GM12874 (cell line): ENCODE data around the gene ARL16.

Source experiments
- CTCF ChIP-seq: IDR thresholded peaks from 2 replicates; pipeline ENCODE4 v1.5.1; 2011; ENCODE audit warnings: low read depth, mild to moderate bottlenecking, control low read depth, low read length, moderate library complexity; ENCODE audit not compliant: insufficient read depth

The ARL16 gene

GRCh38 chr17:81660441-81660840 is 23.2 kb downstream of the ARL16 start:
- no peak for TF ChIP-seq CTCF

DNA sequence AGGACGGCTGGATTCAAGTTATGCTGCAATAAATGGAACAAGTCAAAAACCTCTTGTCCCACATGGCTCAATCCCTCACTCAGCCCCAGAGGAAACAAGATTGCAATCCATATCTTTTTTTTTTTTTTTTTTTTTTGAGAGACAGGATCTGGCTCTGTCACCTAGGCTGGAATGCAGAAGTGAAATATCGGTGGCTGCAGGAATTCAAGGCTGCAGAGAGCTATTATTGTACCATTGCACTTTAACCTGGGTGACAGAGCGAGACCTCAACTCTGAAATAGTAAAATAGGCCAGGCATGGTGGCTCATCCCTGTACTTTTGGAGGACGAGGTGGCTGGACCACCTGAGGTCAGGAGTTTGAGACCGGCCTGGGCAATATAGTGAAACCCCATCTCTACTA is 24.6 kb downstream of the ARL16 start:
- no peak for TF ChIP-seq CTCF

DNA sequence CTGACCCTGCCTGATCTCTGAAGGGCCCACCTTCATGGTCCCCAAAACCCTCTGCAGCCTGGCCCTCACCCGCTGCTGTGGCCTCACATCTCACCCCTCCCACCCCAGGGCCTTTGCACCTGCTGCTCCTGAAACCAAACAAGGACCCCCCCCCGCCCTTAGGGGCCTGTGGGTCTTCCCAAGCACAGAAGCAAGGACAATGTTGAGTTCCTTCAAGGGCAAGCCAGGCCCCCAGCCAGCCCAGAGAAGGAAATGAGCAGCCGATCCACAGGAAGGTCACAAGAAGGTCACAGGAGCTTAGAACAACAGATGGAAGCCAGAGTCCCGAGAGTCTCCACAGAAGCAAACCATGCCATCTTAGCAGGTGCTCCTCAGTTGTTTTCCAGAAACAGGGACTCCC is 26.8 kb downstream of the ARL16 start:
- TF ChIP-seq CTCF = no peak

DNA sequence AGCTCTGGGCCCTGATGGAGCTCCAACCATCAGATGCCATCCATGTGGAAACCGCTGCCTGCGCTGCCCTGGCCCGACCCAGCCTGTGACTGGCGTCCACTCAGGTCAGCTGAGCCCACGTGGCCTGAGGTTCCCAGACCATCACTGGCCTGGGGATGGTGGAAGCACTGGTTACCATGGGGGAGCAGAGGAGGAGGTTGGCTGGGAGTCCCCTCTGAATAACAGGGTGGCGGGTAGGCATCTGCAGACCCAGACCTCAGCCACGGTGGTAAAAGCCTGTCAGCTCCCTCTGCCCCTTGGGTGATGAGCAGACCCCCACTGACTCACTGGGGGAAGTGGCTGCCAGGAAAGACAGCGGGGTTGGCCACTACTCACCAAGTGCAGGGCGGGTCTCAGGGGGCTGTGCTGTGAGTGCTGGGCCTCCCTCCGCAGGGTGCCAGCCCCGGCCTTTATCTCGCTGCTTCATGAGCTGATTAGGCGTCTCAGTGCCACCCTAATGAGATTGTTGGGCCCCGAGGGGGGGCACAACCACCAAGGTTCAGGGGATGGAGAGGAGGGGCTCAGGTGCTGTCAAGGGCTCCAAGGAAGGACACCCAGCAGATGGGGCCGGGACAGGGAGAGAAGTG is 27.4 kb downstream of the ARL16 start, which contains the start of gene PDE6G:
PDE6G (minus strand) TSS at position 425 of the 626 bp plus-strand sequence. CDS start 3,237 bp downstream, outside the sequence.
- no peak for TF ChIP-seq CTCF

DNA sequence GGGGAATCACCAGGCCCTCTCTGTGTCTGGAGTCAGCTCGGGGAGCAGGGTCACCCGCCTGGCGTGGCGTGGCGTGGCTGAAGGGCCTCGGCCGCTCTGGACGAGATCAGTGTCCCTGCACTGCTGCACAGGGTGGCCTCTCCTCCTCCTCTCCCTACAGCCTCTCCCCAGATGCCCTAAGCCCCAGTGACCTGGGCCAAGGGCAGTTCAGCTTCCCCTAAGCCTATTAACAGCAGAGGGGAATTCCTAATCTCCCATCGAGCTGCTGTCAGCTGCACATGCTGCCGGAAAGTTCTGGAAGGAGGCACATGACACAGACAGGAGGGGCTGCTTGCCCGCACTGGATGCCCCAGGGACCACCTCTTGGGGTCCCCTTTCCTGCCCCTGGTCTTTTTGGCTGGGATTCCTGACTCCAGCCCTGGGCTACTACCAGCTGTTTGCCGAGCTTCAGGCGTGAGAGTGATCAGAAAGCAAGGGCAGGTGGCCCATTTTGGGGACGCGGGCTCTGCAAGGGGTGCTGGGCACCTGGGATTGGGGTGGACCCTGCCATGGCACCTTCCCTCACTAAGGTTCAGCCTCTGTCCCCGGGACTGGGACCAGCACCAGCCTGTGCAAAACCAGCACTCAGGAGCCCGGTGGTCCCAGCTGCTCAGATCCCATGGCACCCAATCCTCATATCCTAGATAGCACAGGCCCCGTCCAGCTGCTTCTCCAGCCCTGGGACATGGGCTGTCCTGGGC is 28.0 kb downstream of the ARL16 start:
- TF ChIP-seq CTCF = no peak

GRCh38 chr17:81652906-81653771 is 30.5 kb downstream of the ARL16 start:
- TF ChIP-seq CTCF = no peak

GRCh38 chr17:81651692-81652091 is 31.9 kb downstream of the ARL16 start:
- no peak for TF ChIP-seq CTCF
